NCI-H2107 treated with DMSO at 0.1 percent for 48 hours (cell line): ENCODE data around the gene VPS16.
A peak's percentile ranks its signal among the peaks of the same experiment; 100 is the strongest.

Source experiments
- DNase-seq: peaks from one replicate; lab custom pipeline; 2025; ENCODE audit not compliant: unreplicated experiment; lab: John Stamatoyannopoulos, UW

The VPS16 gene

DNA sequence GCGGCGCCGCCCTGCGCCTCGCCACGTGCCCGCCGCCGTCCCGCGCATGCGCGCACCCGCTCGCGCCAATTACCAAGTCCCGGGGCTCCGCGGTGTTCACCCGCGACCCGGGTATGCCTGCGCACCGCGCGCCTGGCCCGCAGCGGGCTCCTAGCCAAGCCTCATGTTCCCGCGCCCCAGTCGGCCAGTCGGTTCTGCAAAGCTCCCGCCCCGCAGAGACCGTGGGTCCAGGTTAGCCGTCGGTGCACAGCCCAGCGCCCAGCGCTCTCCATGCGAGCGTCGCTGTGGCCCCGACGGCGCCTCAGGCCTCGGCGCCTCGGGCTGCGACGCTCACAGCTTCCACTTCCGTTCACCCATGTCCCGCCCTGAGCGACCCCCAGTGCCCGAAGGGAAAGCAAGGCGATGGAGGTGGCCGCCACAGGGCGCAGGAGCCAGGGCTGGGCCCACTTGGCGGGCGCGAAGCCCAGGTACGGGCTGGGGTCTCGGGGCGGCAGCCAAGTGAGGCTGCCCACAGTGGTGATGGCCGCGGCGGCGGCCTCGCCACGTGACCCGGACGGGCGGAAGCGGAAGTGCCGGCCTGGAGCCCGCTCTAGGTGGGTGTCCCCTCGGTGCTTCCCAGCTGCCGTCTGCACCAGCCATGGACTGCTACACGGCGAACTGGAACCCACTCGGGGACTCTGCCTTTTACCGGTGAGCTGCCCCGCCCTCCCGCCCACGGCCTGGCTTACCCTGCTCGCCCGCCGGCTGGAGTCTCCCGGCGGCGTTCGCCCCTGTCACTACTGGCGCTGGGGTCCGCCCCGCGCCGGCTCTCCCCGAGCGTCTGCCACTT lies at the start of gene VPS16, which contains the start of gene PCED1A:
TSS of gene VPS16 (plus strand) at position 608 of the 829 bp plus-strand sequence. CDS start at position 638, 30 bp downstream.
TSS of gene PCED1A (minus strand) at position 518 of the 829 bp plus-strand sequence. CDS start 743 bp downstream, outside the sequence.
- peak; percentile 14 for DNase-seq

DNA sequence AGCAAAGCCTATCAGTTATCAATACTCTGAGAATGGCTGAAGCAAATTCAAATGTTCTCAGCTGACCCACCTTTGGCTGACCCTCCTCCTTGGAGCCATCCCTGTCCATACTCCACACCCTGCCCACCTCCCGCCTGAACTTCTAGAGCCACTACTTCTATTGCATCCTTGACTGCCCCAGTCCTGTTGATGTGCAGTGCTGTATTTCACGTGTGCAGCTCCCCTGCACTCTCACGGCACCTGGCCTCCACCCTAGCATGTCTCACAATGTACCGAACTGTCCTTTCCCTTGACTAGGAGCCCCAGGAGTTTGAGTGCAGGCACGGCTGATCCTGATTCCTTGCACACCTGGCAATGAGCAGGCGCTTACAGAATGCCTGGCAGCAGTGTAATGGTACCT lies 47.1 kb upstream of the VPS16 start:
- no peak for DNase-seq

DNA sequence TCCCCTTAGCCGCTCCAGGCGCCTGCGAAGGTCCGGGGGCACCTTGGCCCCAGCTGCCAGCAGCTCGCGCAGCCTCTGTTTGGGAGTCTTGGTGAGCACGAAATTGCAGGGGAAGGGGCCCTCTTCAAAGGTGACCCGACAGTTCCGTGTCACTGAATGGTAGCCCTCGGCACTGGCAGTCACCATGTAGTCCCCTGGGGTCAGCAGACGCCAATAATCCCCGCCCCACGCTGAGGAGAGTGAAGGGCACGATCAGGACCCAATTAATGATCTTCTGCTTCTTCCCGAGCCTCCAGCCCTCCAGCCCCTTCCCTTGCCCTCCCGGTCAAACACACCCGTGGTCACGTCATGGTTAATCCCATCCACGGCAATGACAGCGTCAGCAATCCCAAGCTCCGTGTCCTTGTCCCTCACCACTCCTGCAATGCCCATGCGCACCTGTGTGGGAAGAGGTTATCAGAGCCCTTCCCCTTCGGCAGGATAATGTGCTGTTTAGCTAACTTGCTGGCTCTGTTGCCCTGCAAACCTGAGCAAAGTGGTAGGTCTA lies 46.3 kb upstream of the VPS16 start:
- no peak for DNase-seq

DNA sequence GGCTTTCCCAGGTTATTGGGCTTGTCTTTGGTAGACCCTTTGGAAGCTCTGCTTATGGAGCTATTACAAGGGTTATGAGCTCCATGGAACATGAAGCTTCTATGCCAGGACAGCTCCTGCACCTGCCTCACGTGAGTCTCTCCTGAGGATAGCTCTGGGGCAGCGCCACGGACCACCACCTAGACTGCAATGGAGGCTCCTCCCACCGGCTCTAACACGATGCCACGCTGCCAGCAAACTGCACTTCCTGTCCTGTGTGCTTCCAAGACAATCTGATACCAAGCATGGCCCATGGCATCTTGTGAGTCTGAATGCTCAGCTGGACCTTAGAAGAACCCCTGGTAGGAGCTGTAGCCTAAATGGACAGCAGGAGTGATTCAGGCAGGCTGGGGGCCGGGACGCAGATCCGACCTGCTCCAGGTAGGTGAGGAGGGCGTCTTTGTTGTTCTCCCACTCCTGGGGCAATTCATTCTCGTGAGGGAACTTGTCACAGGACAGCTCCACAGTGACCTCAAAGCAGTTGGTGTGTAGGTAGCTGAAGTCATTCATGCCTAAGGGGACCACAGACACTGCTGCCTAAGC lies 45.6 kb upstream of the VPS16 start:
- DNase-seq = no peak

DNA sequence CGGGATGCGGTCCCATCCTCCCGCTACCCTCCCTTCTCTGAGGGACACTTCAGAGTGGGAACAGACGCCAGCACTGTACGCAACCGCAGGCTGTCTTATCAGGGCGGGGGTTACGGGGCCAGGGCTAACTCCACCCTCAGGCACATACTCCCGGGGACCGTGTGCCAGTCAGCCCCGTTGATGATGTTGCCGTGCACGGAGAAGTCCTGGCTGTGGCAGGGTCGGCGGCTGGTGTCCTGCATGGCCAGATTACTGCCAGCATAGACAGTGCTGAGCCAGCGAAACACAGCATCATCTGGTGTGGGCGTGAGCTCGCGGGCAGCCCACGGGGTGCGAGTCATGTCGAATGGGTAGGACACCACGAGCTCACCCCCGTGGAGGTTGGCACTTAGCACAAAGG lies 45.1 kb upstream of the VPS16 start:
- no peak for DNase-seq

DNA sequence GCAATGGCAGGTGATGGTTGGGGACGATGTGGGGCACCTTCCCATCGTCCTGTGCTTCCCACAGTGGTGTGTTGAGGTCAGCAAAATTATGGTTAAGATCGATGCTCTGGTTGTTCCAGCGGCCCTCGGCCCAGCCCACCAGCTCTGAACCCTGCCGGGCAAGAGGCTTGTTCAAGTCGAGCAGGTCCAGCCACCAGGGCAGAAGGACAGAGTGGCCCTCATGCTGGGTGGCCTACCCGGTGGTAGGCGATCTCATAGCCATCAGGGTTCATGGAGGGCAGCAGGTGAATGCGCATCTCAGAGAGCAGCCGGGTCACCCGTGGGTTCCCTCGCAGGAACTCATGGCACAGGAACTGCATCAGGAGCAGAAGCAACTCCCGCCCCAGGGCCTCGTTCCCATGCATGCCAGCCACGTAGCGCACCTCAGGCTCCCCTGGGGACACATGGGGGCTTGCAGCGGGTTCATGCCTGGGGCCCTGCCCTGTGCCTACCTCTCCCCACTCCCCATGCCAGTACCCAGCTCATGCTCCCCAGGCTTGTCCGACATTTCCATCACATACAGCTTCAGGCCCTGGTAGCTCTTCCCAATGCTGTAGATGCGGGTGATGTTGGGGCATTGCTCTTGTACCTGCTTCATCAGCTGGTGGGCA lies 44.4 kb upstream of the VPS16 start:
- no peak for DNase-seq

DNA sequence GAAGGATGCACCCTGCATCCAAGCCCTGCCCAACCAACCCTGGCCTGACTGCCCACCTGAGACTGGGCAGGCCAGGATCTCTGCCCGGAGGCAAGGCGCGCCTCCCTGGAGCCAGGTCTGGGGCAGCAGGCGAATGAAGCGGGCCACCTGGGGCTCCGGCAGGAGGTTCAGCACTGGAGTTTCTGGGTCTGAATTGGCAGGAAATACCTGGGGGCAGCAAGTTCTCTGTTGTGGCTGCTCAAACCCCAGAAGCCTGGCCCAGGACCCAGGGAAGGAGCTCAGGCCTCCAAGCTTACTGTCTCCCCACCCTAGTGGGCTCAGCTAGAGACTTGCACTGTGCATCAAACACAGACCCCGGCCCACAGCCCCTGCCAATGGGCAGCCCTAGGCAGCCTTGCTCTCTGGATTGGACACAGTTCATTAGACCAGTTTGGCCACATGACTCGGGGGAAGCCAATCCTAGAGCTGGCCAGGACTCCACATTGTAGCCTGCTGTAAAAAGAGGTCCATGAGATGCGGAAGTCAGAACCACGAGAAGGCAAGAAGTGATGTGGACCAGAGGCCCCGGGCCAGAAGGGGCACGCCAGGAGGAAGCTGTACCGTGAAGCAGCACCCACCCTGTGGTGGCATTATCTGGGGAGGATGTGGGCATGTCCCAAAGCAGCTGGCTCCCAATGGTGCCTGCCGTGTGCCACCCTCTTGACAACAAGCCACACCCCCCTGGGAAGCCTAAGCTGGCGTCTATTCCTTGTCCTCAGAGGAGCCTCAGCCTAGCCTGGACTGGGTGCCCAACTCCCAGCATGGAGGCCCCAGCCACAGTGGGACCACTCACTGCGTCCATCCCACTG lies 43.2 kb upstream of the VPS16 start:
- no peak for DNase-seq

DNA sequence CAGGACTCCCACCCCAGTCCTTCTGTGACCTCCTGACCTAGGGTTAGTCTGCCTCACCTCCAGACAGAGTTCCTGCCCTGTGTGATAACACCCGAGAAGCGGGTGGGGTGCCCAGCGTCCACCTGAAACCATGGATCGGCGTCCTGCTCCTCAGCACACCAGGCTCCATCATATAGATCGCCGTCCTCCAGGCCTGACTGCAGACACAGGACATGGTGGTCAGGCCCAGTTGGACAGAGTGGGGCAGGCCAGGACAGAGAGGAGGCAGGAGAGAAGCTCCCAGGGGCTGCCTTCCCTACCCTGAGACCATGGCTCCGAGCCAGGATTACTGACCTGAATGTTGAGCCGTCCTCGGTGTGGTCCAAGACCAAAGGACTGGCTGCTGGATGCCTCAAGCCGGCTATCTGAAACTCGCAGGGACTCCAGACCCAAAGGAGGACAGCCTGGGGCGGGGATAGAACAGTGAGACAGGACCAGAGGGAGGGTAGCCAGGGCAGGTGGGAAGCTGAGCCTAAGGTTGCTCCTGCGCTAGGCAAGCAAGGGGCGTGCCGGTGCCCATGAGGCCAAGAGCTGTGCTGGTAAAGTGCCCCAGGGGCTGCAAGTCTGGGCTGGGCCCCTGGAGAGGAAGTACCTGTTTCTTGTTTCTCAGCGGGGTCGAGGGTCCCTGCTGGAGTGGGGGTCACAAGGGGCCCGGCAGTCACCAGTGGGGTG lies 42.3 kb upstream of the VPS16 start:
- no peak for DNase-seq

DNA sequence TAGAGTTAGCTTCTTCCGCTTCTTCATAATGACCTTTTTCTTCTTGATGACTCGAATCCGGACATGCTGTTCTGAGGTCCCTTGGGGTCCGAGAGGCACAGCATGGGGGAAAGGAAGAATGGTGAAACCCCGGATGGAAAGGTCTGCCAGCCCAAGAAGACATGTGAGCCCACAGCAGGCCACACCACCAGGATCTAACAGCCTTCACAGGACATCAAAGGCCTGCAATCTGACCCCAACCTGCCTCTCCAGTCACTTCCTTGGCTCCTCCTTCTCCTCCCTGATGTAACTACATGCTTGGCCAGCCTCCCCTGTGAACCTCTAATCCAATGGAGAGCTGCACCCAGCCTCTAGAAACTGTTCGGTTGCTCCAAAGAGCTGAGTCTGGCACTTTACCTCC lies 41.7 kb upstream of the VPS16 start:
- no peak for DNase-seq

DNA sequence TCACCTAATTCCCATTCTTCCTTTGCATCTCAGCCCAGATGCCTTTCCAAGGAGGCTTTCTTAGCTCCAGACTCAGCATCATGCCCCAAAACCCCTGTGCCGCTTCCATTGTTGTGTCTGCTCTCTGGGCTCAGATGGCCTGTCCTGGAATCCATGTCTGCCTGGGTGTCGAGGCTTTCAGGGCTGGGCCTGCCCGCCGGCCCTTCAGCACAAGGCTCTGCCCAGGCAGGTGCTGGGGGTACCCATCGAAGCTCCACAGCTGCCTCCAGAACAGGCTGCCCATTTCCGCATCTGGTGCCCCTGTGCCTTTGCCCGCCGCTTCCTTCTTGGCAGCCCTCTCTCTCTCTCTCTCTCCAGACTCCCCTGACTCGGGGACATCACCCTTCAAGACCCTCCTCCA lies 41.3 kb upstream of the VPS16 start:
- DNase-seq = no peak

DNA sequence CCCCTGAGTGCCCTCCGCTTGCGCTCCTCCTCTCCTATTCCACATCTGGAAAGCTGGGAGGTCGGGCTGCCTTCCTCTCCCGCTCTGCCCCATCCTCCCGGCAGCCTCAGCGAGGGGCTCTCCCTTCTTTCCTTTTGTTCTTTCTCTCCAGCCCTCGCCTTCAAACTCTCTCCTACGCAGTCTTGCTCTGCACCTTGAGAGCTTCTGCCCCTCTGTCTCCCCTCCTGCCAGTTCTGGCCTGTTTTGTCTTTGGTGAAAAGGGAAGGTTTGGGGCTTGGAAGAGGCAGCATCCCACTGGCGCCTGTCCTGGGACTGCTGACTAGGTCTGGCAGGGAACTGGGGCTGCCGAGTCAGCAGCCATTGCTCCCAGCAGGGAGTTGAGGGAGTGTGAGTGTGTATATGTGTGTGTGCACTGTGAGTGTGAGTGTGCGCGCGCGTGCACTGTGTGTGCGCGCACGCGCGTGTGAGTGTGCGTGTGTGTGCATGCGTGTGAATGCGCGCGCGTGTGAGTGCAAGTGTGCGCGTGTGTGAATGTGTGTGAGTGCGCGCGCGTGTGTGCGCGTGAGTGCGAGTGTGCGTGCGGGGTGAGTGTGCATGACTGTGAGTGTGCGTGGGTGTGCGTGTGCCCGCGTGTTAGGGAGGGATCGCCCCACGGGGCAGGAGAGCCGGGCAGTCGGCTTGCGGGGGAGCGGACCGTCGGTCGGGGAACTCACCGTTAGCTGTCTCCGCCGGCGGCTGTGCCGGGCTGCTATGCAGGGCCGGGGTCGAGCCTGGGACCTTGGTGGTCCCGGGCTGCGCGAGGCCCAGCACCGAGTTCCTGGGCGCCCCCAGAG lies 40.6 kb upstream of the VPS16 start:
- no peak for DNase-seq

DNA sequence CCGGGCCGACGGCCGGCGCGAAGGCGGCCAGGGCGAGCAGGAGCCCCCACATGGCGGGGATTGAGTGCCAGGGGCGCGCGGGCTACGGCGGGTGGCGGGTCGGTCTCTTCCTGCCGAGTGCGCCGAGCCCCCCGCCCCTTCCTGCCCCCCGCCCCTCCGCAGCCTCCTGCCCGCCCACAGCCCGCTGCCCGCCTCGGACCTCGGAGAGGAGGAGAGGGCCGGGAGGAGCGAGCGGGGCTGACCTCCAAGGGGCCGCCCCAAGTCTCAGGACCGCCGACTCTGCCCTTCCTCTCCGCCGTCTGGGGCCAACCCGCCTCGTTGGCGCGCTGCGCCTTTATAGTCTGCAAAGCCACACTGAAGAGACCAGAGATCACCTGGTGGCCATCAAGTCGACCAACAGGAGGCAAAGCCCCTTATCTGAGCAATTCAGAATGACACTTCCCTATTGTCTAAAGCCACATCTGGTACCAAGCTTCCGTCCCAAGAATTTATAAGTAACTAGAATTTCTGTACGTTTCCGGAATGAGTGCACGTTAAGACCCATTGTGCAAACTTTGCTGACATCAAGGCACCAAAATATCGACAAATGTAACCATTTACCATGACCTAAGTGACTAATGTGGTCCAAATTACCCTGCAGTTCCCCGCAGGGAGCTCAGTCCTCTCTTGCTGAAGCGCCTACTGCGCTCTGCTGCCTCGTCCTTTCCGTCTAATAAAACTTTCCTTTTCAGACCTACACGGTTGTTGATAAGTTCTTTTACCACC lies 39.8 kb upstream of the VPS16 start, which contains the start of gene CPXM1:
TSS of gene CPXM1 (minus strand) at position 107 of the 765 bp plus-strand sequence. CDS start at position 52, 55 bp downstream.
- DNase-seq = no peak

DNA sequence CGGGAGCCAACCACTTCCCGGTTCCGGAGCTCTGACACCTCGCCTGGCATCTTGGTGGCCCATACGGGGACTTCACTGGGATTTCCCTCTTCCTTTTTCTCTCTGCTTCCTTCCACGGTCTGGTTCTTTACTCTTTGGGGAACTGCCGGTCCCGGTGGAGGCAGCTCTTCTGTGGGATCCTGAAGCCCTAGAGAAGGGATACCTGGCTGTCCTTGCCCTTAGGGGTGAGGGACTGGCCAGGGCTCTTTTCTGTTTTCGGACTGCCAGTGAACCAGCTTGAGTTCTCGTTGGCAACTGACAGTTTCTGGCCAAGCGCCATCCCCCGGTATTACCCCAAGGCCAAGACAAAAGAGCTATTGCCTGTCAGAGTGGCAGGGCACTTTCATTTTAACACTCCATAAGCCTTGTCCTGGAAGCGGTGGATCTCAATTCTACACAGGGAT lies 39.2 kb upstream of the VPS16 start:
- no peak for DNase-seq

DNA sequence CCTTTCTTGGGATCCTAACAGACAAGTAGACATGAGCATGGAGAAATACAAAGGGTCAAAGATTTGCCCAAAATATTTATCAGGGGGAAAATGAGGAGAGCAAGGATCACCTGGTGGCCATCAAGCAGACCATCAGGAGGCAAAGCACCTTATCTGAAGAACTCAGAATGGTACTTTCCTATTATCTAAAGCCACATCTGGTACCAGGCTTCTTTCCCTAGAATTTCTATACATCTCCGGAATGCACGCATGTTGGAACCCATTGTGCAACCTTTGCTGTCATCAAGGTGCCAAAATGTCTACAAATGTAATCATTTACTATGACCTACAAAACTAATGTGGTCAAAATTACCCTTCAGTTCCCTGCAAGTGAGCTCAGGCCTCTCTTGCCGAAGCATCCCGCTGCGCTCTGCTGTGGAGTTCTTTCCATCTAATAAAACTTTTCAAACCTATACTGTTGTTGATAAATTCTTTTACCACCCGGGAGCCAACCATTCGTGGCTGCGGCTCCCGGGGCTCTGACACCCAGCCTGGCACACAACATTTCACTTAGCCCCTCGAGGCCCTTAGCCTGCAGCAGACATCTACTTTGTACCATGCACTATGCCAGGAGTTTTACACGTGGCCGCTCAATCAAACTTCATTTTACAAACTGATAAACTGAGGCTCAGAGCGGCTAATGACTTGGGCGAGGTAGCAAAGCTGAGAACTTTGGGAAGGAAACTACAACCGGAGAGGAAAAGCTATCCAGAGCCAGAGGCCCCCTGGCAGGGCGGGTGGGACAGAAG lies 36.3 kb upstream of the VPS16 start:
- DNase-seq = no peak

DNA sequence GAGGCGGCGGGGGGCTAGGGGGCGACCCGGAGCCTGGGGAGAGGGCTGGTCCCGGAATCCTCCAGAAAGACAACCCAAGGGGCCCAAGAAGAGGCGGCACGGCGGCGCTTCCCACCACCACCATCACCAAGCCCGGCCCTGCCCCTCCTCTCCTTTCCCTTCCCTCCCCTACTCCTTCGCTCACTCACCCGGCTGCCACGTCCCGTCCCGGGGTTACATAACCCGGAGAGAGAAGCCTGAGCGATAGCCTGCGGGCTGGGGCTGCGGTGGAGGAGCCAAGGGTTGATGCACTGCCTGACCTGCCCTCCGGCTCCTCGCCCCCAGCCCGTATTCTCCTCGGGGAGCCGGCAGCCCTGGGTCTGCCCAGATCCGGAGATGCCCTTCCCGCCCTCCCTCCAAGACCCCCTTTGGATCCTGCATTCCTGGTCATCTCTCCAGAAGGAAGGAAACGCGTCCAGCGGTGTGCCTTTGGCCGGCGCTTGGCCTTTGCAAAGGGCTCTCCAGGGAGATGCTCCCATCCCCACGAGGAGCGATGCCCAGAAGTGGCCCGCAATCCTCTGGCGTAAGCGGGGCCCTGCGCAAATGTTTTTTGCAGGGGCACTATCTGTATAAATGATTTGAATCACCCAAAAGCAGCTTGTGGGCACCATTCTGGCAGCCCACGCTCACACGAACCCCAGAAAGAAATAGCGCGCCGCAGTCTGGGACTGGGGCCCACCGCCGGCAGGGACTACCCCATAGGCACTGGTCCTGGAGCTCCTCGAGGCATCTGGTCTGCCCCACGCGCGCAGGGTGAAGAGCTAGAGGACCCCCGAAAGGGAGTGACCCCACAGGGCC lies 35.5 kb upstream of the VPS16 start:
- no peak for DNase-seq

DNA sequence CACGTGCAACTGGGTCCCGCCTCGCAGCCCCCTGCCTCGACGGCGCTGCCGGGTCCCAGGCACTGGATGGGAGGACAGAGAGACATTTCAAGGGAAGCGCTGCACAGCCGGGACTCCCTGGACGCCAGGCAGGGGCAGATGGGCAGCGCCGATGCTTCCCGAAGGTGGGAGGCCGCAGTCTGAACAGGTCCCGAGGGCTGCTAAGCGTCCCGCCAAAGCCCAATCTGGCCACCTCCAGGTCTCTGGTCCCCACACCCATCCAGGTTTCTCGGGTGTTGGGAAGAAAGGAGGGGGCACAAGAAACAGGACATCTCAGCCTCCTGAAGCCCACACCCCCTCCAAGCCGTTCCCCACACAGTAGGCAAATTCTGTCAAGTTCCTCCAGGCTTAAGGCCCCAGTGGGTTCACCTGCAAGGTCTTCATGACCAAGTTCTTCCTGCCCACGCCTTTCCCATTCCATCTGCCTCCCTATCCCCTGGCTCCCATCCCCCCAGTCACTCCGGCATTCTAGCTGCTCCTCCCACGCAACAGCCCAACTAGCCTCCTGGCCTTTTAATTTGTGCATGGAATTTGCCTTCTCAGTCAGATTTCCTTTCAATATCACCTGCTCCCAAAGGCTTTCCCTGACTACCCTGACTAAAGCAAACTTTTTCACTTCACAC lies 34.7 kb upstream of the VPS16 start:
- DNase-seq = no peak
